GM12878 (cell line): ENCODE results near the gene OR10V1. TPM values are rescaled to one million over a fixed set of nuclear protein-coding genes. Genes with fewer than 3 reads are reported as not detected.

Source experiments
- ATF7 ChIP-seq: fragments of 450-650 bp; IDR thresholded peaks from 2 replicates; pipeline ENCODE4 v1.6.1; 2016; ENCODE audit warnings: low read depth, mild to moderate bottlenecking
- CHD4 ChIP-seq: fragments of 200-600 bp; sonication (generic); IDR thresholded peaks from 2 replicates; pipeline ENCODE4 v1.6.1; 2016; ENCODE audit warnings: mild to moderate bottlenecking
- IRF3 ChIP-seq: fragments of 450-650 bp; IDR thresholded peaks from 2 replicates; pipeline ENCODE4 v1.6.1; 2014; ENCODE audit warnings: mild to moderate bottlenecking
- MEF2A ChIP-seq: IDR thresholded peaks from 2 replicates; pipeline ENCODE4 v1.6.1; 2011; ENCODE audit warnings: low read depth, mild to moderate bottlenecking, low read length, moderate library complexity; ENCODE audit not compliant: insufficient read depth
- PRDM15 ChIP-seq: fragments of 450-650 bp; formaldehyde crosslinking; IDR thresholded peaks from 2 replicates; pipeline ENCODE4 v1.4.0; 2020; ENCODE audit warnings: mild to moderate bottlenecking, moderate library complexity
- RAD21 ChIP-seq: IDR thresholded peaks from 2 replicates; pipeline ENCODE4 v1.6.1; 2011; ENCODE audit warnings: mild to moderate bottlenecking, low read depth, low read length, moderate library complexity; ENCODE audit not compliant: insufficient read depth
- SUZ12 ChIP-seq: fragments of 200-600 bp; sonication (generic); IDR thresholded peaks from one replicate; pipeline ENCODE4 v1.6.1; 2018; ENCODE audit warnings: antibody characterized with exemption, mild to moderate bottlenecking; ENCODE audit not compliant: unreplicated experiment
- polyA plus RNA-seq, 11 experiments: library from polyadenylated mRNA; depleted of rRNA in 4 of 11; unstranded in 6 of 11; stranded (reverse) in 5 of 11; fragments of >200 nt; fragmentation: Nextera tagmentation in 4 of 11; fragmentation: Illumina TruSeq in 1 of 11; extraction: Ambion mirVana in 4 of 11; extraction: Trizol in 1 of 11; gene quantifications; 1 replicate in 1 of 11; 2 replicates in 10 of 11; pipeline versions ENCODE4 v1.2.1 to v1.2.3, GENCODE V29; 2011 to 2016; ENCODE audit warnings: inconsistent platforms in 2 of 11, missing spikeins in 2 of 11, low read depth in 1 of 11
- total RNA-seq, 4 experiments: library from RNA; depleted of rRNA in 3 of 4; stranded (reverse); fragments of >200 nt in 3 of 4; fragmentation: Illumina TruSeq in 1 of 4; extraction: Trizol in 1 of 4; gene quantifications; 2 replicates each; pipeline versions ENCODE4 v1.2.1 to v1.2.3, GENCODE V29; 2013 to 2021
- TF ChIP-seq, protein P1 (sequence below): fragments of 450-650 bp; conservative IDR thresholded peaks from 2 replicates; pipeline ENCODE4 v1.6.1; 2017; ENCODE audit warnings: mild to moderate bottlenecking, moderate library complexity

Gene OR10V1
- total and polyA plus RNA-seq, 10 of the 15 experiments (the other 5 are each of a cell fraction or from before 2014, with no cell fraction given) = not detected

- TF ChIP-seq ATF7 (no peak), RAD21 (no peak), MEF2A (no peak), IRF3 (no peak), CHD4 (no peak), PRDM15 (CRISPR knock-in tag) (no peak), SUZ12 (no peak)
- TF ChIP-seq, protein P1, sequence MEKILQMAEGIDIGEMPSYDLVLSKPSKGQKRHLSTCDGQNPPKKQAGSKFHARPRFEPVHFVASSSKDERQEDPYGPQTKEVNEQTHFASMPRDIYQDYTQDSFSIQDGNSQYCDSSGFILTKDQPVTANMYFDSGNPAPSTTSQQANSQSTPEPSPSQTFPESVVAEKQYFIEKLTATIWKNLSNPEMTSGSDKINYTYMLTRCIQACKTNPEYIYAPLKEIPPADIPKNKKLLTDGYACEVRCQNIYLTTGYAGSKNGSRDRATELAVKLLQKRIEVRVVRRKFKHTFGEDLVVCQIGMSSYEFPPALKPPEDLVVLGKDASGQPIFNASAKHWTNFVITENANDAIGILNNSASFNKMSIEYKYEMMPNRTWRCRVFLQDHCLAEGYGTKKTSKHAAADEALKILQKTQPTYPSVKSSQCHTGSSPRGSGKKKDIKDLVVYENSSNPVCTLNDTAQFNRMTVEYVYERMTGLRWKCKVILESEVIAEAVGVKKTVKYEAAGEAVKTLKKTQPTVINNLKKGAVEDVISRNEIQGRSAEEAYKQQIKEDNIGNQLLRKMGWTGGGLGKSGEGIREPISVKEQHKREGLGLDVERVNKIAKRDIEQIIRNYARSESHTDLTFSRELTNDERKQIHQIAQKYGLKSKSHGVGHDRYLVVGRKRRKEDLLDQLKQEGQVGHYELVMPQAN = no peak
Observed at GRCh38 chr11:59678813-59679165, 34.9 kb downstream of the OR10V1 start (continued).
